NCI-H1694 (cell line): Measurements from ENCODE around the gene PRSS8.
A peak's percentile ranks its signal among the peaks of the same experiment; 100 is the strongest.

ENCODE experiments used
- DNase-seq: peaks from one replicate; lab custom pipeline; 2025; lab: John Stamatoyannopoulos, UW

The PRSS8 gene

GRCh38 chr16:31128711-31129567 lies 6.6 kb downstream of the PRSS8 start:
- DNase-seq, result no peak

DNA sequence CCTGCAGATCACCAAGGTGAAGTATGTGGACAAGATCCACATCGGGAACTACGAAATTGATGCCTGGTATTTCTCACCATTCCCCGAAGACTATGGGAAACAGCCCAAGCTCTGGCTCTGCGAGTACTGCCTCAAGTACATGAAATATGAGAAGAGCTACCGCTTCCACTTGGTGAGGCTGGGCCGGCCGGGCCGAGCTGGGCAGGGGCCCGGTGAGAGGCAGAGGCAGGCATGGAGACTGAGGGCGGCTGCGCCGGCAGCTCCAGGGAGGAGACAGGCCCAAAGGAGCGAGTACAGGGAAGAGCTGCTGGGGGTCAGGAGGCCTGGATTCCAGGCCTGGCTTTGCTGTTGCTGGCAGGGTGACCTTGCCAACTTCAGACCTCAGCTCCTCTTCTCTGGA lies 8.3 kb downstream of the PRSS8 start:
- no peak for DNase-seq

GRCh38 chr16:31125844-31126243 lies 9.7 kb downstream of the PRSS8 start:
- no peak for DNase-seq

GRCh38 chr16:31120129-31120528 lies 15.4 kb downstream of the PRSS8 start:
- no peak for DNase-seq

DNA sequence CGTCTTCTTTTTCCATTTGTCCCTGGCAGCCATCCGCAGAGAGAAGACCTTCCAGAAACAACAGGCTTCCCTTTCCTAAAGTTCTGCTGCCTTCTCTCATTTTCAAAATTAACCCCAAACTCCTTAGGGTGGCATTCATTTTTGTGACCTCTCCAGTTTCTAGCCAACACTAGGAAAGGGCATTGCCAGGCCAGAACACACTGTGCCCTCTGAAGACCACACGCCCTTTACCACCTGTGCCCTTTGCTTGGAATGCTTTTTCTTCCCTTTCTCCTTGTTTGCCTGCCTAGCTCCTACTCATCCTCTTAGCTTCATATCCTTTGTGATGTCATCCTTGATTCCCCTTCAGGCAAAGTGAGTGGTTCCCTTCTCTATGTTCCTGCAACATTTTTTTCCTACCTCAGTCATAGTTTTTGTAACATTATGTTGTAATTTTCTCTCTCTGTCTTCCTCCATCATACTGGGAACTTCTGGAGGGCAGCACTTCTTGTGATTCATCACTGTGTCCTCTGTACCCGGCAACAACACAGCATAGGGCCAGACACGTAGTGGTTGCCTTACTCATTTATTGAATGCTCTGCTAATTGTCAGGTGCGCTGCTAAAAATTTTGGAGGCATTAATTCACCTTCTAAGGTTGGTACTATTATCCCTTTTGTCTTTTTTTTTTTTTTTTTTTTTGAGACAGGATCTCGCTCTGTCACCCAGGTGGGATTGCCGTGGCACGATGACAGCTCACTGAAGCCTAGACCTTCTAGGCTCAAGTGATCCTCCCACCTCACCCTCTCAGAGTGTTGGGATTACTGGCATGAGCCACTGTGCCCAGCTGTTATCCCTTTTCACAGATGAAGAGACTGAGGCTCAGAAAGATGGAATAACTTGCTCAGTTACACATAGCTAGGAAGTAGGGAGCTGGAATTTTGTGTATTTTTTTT lies 17.0 kb downstream of the PRSS8 start:
- DNase-seq, result no peak

DNA sequence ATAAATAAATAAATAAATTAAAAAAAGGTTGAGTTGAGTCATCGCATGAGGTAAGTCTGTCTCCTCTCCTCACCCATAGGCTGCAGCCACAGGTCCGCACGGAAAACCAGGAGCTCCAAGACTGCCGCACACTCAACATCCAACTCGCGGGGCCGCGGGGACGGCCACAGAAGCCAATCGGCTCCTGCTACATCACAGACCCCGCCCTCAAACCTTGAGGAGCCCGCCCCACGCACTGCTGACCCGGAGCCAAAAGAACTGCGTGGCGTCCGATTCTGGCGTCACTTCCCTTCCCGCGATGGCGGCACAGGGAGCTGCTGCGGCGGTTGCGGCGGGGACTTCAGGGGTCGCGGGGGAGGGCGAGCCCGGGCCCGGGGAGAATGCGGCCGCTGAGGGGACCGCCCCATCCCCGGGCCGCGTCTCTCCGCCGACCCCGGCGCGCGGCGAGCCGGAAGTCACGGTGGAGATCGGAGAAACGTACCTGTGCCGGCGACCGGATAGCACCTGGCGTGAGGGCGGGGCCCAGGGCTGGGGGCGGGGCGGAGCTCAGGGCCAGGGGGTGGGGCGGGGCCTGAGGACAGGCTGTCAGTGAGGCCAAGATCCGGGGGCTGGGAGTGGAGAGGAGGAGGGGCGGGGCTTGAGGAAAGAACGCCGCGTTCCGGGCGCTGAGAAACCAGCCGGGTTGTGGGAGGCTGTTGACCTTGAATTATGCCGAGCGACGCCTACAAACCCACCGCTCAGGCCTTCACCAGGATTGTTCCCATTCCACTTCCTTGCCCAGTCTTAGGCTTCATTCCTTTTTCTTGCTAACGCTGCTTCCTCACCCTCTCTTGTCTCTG lies 17.9 kb downstream of the PRSS8 start, which contains the start of gene KAT8:
KAT8 (plus strand) TSS at position 281 of the 839 bp plus-strand sequence; CDS start at position 299, 18 bp downstream.
- peak; percentile 88 for DNase-seq

DNA sequence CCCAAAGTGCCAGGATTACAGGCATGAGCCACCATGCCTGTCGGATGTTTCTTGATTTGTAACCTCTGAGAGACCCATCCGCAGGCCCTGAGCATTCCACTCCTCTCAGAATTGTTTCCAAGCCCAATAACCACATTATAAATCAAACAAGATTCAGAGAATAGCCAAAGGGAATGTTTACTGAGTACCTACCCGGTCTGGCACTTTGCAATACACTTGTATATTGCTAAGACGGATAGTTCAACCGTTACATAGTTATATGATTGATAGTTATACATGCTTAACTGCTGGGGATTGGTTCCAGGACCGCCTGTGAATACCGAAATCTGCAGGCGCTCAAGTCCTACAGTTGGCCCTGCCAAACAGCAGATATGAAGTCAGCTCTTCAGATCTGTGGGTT lies 21.1 kb downstream of the PRSS8 start:
- DNase-seq, result no peak

GRCh38 chr16:31113121-31114120 lies 22.1 kb downstream of the PRSS8 start:
- no peak for DNase-seq

- no peak for DNase-seq
Measured at GRCh38 chr16:31112711-31113110, 22.8 kb downstream of the PRSS8 start.

DNA sequence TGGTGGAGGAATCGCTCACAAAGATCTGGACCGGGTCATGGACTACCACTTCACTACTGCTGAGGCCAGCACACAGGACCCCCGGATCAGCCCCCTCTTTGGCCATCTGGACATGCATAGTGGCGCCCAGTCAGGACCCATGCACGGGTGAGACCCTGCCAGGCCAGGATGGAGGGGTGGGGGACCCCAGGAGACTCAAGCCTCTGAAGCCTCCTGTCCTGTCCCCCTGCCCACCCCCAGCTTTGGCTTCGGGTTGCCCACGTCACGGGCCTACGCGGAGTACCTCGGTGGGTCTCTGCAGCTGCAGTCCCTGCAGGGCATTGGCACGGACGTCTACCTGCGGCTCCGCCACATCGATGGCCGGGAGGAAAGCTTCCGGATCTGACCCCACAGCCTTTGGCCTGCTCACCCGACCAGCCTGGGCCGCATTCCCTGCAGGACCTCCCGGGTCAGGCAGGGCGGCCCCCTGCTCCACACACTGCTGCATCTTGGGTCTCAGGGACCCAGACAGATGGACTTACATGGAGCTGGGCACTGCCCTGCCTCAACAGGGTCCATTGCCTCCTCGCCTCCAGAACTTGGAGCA lies 23.6 kb downstream of the PRSS8 start:
- no peak for DNase-seq

DNA sequence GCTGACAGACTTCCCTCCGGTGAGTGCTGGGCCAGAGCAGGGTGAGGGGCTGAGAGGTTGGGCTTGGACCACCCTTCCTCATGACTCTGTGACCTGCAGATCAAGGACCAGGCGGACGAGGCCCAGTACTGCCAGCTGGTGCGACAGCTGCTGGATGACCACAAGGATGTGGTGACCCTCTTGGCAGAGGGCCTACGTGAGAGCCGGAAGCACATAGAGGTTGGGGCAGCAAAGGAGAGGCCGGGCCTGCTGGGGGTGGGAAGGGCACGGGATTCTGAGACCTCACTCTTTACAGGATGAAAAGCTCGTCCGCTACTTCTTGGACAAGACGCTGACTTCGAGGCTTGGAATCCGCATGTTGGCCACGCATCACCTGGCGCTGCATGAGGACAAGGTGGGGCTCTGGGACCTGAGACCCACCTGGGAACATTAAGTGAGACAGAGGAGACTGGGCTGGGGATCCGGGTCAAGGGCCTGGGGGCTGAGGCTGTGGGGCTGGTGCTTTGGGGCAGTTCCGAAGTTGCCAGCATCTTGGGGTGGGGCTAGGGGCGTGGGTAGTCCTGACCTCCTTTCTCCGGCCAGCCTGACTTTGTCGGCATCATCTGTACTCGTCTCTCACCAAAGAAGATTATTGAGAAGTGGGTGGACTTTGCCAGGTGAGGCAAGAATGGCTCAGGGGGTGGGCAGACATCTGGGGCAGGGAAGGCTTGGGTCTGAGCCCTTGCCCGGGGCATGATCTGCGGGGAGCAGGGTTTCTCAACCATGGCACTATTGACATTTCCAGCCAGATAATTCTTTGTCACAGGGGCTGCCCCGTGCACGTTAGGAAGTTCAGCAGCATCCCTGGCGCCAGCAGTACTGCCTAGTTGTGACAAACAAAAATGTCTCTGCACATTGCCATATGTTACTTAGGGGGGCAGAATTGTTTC lies 25.2 kb downstream of the PRSS8 start:
- DNase-seq, result no peak

GRCh38 chr16:31109622-31110021 lies 25.9 kb downstream of the PRSS8 start:
- DNase-seq, result no peak

GRCh38 chr16:31108794-31109558 lies 26.6 kb downstream of the PRSS8 start:
- DNase-seq, result no peak

DNA sequence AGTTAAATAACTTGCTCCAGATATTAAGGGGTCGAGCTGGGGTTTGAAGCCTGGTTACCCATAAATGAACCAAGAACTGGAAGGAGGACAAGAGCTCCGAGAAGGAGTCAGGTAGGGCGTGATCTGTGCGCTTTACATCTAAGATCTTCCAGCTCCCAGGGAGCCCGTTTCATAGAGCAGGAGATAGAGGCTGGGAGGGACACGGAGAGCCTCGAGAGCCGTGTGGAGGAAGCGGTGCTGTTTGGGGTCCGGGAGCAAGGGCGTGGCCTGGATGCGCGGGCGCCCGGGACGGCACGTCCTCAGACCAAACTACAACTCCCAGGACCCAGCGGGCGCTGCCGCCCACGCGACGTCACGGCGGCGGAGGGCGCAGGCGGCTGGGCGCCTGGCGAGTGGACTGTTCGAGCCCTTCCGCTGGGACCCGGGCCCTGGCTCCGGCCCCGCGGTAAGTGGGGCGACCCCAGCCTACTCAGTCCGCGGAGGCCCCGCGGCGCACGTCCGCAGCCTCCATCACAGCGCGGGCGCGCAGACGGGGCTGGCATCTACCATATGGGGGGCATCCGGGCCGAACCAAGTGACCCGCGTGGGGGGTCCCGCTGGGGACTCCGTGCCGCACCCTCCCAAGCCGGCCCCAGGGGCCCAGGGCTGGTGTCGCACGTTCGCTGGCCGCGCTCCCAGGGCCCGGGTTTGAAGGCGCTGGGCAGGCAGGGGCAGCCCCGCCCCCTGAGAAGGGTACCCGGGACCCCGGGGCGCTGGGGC lies 27.3 kb downstream of the PRSS8 start, which contains the start of gene BCKDK:
BCKDK (plus strand) TSS at position 352 of the 759 bp plus-strand sequence. CDS start 838 bp downstream, outside the sequence.
- peak; percentile 15 for DNase-seq

DNA sequence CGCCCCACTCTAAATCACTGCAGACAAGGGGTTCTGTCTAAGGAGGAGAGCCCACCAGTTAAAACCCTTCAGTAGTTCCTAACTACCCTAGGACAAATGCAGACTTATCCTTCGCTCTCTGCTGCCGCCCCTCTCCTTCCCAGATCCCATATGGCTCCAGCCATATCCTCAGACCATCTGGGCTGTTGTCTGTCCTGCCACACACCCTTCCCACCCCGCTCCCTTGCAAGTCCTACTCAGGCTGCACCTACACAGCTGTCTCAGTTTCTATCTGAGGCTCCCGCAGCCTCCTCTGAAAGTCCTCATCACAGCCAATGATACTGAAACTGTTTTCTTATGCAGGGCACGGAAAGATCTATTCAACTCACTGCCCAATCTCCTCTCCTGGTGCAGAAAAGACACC lies 28.1 kb downstream of the PRSS8 start:
- no peak for DNase-seq

DNA sequence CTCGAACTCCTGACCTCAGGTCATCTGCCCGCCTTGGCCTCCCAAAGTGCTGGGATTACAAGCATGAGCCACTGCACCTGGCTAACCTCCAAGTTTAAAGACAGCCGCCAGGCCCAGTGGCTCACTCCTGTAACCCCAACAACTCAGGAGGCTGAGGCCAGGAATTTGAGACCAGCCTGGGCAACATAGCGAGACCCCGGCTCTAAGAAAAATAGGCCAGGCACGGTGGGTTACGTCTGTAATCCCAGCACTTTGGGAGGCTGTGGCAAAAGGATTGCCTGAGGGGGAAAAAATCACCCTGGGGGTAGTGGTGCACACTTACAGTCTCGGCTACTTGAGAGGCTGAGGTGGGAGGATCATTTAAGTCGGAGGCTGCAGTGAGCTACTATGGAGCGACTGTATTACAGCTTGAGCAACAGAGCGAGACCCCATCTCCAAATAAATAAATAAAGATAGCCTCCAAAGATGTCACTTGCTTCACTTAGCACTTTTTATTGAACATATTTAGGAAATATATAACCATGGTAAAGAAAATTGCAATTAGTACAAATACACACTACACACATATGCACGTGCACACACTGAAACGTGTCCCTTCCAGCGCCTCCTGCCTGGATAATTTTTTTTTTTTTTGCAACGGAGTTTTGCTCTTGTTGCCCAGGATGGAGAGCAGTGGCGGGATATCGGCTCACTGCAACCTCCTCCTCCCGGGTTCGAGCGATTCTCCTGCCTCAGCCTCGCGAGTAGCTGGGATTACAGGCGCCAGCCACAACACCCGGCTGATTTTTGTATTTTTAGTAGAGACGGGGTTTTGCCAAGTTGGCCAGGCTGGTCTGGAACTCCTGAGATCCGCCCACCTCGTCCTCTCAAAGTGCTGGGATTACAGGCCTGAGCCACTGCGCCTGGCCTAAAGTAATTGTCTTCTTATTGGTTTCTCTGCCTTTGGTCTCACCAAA lies 28.7 kb downstream of the PRSS8 start:
- no peak for DNase-seq
